ENCODE data around the gene RBP4. TPM values are rescaled to one million over a fixed set of nuclear protein-coding genes. Genes with fewer than 3 reads are reported as not detected.
"Not testable (repeated sequence)": the region's sequence is repeated elsewhere in the genome, so short reads cannot be mapped to it uniquely, and the experiment has no call there.

Gene RBP4
- total RNA-seq, 1 donor from 2014 or later = 36.8 TPM

- no peaks in the 10 kb centered on the region for H3K27me3 ChIP-seq
- no peaks in the 10 kb centered on the region for H3K36me3 ChIP-seq
- TF ChIP-seq POLR2AphosphoS5 (IDR thresholded peaks at IDR 0.05; ENCODE audit: insufficient read depth in 1 of 2, low read depth in 1 of 2) = no peak
- TF ChIP-seq CTCF (IDR thresholded peaks at IDR 0.05) = no peak
- no peak for TF ChIP-seq POLR2A (IDR thresholded peaks at IDR 0.05)
- intact Hi-C loops (cut with DNase I) = no loop called here
- no peaks in the 10 kb centered on the region for H3K9me3 ChIP-seq
- no peaks in the 10 kb centered on the region for H3K4me1 ChIP-seq
- no peak for DNase-seq (ENCODE audit: extremely low spot score in 2 of 2)
- H3K27ac ChIP-seq = no peak overlapping the region
- no peak overlapping the region for H3K4me3 ChIP-seq
Measured at GRCh38 chr10:93550606-93551005, 50.4 kb downstream of the RBP4 start.

- intact Hi-C loops (cut with DNase I) = no loop called here
- H3K27ac ChIP-seq = no peak overlapping the region
- H3K36me3 ChIP-seq = no peaks in the 10 kb centered on the region
Measured at GRCh38 chr10:93548376-93549071, 52.5 kb downstream of the RBP4 start.

GRCh38 chr10:93547522-93547921, 53.5 kb downstream of the RBP4 start:
- H3K27me3 ChIP-seq = no peaks in the 10 kb centered on the region
- no peak overlapping the region for H3K4me3 ChIP-seq
- DNase-seq (ENCODE audit: extremely low spot score in 2 of 2) = no peak
- intact Hi-C loops (cut with DNase I) = no loop called here
- TF ChIP-seq CTCF (IDR thresholded peaks at IDR 0.05) (no peak), POLR2A (IDR thresholded peaks at IDR 0.05) (no peak), POLR2AphosphoS5 (IDR thresholded peaks at IDR 0.05; ENCODE audit: insufficient read depth in 1 of 2, low read depth in 1 of 2) (no peak)
- H3K9me3 ChIP-seq = no peaks in the 10 kb centered on the region
- no peaks in the 10 kb centered on the region for H3K4me1 ChIP-seq
- H3K36me3 ChIP-seq = no peaks in the 10 kb centered on the region
- H3K27ac ChIP-seq = no peak overlapping the region

More at GRCh38 chr10:93548376-93549071, 52.5 kb downstream of the RBP4 start:
- no peaks in the 10 kb centered on the region for H3K9me3 ChIP-seq
- DNase-seq (ENCODE audit: extremely low spot score in 2 of 2) = no peak
- H3K4me1 ChIP-seq = no peaks in the 10 kb centered on the region
- no peaks in the 10 kb centered on the region for H3K27me3 ChIP-seq
- H3K4me3 ChIP-seq = no peak overlapping the region
- TF ChIP-seq CTCF (IDR thresholded peaks at IDR 0.05) (no peak), POLR2AphosphoS5 (IDR thresholded peaks at IDR 0.05; ENCODE audit: insufficient read depth in 1 of 2, low read depth in 1 of 2) (no peak), POLR2A (IDR thresholded peaks at IDR 0.05) (no peak)

GRCh38 chr10:93546995-93547394, 54.0 kb downstream of the RBP4 start:
- H3K4me1 ChIP-seq; H3K36me3 ChIP-seq; H3K9me3 ChIP-seq; intact Hi-C loops (cut with DNase I); DNase-seq (ENCODE audit: extremely low spot score in 2 of 2); H3K4me3 ChIP-seq; H3K27ac ChIP-seq; H3K27me3 ChIP-seq: not testable (repeated sequence)

- no peaks in the 10 kb centered on the region for H3K4me1 ChIP-seq
- no peaks in the 10 kb centered on the region for H3K36me3 ChIP-seq
- DNase-seq (ENCODE audit: extremely low spot score in 2 of 2) = no peak
- H3K4me3 ChIP-seq = no peak overlapping the region
- no peaks in the 10 kb centered on the region for H3K27me3 ChIP-seq
- intact Hi-C loops (cut with DNase I) = no loop called here
- TF ChIP-seq CTCF (IDR thresholded peaks at IDR 0.05) = peak in 1 of 3 experiments; percentile 12
- TF ChIP-seq POLR2A (IDR thresholded peaks at IDR 0.05) = no peak
- H3K9me3 ChIP-seq = no peaks in the 10 kb centered on the region
- no peak overlapping the region for H3K27ac ChIP-seq
Measured at GRCh38 chr10:93542358-93542791, 58.7 kb downstream of the RBP4 start.

Other genes with a start within 250 kb of the RBP4 start
- 107 TPM for gene MYOF, start 118.9 kb downstream of the RBP4 start, total RNA-seq
- 3.2 TPM for gene CEP55, start 104.6 kb downstream of the RBP4 start, total RNA-seq
- gene FFAR4, start 34.6 kb downstream of the RBP4 start, total RNA-seq = 1.5 TPM
- gene PDE6C, start 11.3 kb upstream of the RBP4 start, total RNA-seq = not detected
- 15.7 TPM for gene FRA10AC1, start 101.4 kb upstream of the RBP4 start, total RNA-seq
- 0.74 TPM for gene LGI1, start 156.7 kb upstream of the RBP4 start, total RNA-seq